DMS 273 treated with DMSO at 0.1 percent for 48 hours (cell line): ENCODE data around the gene CDH4.
"Not testable (repeated sequence)": the region's sequence is repeated elsewhere in the genome, so short reads cannot be mapped to it uniquely, and the experiment has no call there.

Experiments
- DNase-seq: peaks from one replicate; lab custom pipeline; 2025; lab: John Stamatoyannopoulos, UW

CDH4 gene

DNA sequence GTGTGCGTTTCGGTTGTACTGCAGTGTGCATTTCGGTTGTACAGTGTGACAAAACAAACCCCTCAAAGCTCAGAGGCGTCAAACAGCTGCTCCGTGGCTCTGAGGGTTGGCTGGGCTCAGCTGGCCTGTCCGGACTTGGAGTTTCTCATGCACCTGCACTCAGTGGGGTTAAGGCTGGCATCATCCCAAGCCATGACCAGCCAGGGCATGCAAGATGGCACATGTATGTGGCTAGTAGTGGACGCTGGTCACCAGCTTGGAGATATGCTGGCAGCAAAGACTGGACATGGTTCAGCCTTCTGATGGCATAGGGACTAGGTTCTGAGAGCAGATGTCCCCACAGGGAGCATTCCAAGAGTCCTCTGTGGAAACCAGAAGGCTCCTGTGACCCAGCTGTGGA lies 187.2 kb downstream of the CDH4 start:
- DNase-seq, result no peak

DNA sequence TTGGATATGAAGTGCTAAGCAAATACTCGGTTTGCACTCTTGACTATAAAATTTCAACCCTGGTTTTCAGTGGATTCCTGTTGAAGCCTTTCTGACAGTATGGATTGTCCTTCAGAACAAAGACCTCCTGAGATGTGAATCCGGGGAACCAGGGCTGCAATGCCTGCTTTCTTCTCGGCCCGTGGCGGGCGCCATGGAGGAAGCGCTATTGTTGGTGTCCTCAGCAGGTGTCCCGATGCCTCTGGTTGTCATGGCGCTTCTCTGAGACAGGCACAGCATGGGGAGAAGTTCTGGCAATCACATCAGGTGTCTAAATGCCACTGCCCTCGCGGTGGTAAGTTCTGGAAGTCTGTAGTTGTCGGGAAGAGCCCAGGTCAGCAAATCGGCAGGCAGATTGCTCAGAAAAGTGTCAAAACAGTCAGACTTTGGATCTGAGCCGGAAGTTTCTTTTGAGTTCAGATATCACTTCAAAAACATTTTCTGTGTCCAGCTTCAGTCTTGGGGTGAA lies 188.5 kb downstream of the CDH4 start:
- no peak for DNase-seq

DNA sequence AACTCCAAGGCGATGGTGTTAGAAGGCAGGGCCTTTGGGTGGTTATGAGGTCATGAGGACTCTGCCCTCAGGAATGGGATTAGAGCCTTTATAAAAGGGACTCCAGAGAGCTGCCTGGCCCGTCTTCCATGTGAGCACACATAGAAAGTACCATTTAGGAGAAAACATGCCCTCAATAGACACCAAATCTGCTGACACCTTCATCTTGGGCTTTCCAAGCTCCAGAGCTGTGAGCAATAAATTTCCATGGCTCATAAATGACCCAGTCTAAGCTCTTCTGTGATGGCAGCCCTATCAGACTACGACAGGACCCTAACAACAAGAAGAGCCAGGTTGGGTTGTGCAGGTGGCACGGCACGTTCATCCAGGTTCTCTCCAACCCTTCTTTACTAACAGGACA lies 189.5 kb downstream of the CDH4 start:
- DNase-seq, result no peak

DNA sequence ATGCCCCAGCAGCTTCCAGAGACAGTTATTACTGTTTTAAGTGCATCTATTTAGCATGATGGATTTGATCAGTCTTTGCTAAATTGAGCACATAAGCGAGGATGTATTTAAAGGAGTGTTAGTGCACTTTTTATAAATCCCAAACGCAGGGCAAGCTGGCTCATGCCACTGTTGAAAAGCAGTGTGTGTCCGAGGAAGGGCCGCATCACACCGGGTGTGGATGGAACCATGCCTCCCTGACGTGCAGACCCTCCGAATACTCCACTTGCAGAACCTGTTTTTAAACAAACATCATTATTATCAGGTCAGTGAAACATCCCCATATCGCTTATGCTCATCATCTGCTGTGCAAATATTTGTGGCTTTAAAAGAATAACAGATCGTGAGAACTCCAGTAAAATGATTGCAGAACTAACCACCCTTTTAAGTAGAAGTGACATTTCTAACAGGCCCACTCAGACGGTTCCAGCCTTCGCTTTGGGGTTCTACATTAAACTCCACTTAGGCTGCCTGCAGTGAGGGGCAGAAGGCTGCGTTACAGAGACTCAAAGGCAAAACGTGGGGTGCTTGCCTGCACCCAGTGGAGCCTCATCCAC lies 190.1 kb downstream of the CDH4 start:
- no peak for DNase-seq

DNA sequence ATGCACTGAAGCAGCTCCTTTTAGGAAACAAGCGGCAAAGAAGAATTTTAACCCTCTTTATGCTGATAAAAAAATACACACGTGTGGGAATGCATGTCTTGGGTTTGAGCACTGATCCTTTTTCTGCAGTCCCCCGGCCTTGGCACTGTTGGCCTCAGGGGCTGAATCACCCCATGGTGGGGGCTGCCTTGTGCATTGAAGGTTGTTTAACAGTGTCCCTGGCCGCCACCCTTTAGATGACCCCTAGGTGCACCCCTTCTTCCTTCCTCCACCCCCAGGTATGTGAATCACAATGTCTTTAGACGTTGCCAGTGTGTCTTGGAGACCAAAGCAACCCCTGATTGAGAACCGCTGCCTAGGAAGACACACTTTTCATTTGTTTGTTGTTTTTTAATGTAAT lies 190.7 kb downstream of the CDH4 start:
- DNase-seq, result no peak

DNA sequence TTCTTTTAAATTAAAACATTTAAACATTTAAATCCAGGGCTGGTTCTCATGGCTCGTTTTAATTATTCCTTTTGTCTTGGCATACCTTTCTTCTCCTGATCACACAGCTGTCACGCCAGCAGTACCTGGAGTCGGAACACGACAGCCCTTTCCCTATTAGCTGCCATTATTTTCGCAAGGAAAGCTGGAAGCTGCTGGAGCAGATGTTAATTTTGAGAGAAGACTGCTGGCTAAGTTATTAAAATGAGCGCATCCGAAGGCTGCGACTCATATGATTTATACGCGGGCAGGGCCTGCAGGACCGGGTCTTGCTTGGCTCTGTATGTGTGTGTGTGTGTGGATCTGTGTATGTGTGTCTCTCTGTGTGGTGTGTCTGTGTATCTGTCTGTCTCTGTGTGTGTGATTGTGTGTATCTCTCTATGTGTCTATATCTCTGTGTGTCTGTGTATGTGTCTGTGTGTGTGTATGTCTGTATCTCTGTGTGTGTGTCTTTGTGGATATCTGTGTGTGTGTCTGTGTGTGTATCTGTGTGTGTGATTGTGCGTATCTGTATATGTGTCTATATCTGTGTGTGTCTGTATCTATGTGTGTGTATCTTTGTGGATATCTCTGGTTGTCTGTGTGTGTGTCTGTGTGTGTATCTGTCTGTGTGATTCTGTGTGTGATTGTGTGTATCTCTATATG lies 191.5 kb downstream of the CDH4 start:
- no peak for DNase-seq

DNA sequence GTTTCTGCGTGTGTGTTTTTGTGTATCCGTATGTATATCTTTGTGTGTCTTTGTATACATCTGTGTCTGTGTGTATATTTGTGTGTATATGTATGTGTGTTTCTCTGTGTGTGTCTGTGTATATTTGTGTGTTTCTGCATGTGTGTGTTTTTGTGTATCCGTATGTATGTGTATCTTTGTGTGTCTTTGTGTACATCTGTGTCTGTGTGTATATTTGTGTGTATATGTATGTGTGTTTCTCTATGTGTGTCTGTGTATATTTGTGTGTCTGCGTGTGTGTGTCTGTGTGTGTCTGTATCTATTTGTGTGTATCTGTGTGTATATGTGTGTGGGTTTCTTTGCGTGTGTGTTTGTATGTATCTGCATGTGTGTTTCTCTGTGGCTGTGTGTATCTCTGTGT lies 192.6 kb downstream of the CDH4 start:
- DNase-seq, result no peak

DNA sequence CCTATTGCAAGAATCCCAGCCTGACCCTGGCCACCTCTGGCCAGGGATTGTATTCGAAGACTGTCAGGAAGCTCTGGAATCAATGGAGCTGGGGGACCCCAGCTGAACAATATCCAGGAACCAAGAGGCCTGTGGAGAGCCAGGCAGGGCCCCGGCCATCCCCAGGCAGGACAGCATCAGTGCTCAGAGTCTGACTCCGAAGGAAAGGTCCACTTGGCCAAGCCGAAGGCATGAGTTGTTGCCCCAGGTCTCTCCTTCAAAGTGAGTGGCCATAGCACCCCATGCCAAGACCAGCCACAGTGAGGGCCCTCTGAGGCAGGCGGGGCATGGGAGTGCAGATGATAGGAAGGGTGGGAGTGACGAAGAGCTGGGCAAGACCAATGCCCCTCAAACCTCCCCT lies 193.1 kb downstream of the CDH4 start:
- DNase-seq, result no peak

DNA sequence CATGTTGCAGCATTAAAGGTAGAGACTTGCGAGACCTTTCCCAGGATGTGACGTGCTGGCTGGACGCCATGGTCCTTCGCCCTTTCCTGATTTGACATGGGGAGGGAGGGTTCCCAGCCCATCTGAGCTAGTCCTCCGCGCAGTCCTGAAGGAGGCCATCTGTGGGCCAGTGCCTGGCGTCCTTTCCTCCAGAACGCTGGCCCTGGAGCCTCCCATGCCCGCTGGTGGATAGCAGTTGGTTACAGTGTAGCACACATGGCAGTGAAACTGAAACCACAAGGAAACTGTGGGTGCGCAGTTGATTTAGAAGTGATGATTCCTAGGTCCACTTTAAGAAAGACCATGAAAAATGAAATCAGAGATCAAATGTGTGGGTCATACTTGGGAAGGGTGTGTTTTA lies 193.7 kb downstream of the CDH4 start:
- no peak for DNase-seq

DNA sequence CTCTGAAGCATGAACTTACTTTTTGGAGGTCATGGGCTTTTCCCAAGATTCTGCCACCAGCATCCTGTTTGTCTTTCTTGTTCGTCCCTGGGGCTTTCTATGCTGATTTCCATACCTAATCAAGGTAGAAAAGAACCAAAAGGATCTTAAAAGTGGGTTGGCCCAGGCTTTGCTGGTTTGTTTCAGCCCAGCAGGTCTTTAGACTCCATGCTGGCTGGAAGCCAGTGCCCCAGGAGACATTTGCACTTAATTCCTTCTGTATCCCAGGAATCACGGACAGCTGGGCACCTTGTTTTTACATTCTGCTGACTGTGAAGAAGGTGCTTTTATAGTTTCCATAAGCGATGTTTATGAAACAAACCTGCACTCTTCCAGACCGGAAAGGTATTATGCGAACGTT lies 195.9 kb downstream of the CDH4 start:
- no peak for DNase-seq

DNA sequence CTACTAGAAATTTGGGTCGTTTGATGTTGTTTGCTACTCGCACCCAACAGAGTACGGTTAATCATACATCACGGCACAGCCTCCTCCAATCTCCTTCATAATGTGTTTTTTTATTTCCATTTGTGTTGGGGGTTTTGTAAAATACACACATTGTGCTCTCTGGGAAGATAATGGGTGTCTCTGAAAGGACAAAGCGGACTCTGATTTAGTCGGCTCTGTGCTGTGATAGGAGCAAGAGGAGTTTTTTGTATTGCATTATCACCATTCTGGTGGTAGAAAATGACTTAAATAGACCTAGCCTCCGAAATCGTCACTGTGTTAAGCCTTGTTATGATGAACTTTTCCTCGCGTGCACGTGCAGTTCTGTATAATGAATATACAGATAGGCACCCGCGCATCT lies 196.3 kb downstream of the CDH4 start:
- DNase-seq, result no peak

DNA sequence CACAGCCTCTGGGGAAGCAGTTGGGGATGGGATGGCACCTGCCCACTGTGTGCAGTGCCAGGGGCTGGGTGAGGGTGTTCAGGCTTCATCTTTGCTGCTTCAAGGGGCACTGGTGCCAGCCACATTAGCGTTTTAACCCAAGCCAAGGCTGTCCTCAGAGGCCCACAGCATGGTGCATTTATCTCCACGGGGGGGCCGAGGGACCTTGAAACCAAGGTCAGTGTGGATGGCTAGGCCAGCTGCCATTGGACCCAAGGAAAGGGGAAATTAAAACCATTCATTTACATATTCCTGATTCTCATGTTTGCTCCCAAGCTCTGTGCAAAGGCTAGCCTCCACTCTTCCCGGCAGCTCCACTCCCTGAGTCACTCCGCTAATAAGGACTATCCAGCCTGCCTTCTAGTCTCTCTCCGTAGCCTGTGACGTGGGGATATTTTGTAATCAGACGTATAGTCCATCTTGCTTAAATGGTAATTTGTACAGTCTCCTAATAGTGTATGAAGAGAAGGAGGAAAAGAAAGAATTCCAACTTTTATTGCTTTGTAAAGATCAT lies 197.1 kb downstream of the CDH4 start:
- DNase-seq, result no peak

DNA sequence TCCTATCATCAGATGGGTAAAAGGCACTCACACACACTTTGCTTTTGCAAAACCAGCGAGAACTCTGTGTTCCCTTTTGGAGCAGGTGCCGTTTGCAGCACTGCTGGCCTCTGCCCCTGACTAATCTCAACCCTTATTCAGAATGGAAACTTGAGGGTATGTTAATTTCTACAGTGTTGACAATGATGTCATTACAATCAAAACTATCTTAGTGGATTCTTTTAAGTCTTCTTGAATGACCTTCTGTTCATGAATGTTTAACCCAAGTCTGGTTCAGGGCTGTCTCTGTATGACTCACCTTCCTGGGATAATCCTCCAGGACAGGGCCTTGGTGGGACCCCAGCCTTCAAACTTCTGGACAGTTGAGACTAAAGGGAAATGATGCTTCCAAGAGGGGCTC lies 197.9 kb downstream of the CDH4 start:
- no peak for DNase-seq

DNA sequence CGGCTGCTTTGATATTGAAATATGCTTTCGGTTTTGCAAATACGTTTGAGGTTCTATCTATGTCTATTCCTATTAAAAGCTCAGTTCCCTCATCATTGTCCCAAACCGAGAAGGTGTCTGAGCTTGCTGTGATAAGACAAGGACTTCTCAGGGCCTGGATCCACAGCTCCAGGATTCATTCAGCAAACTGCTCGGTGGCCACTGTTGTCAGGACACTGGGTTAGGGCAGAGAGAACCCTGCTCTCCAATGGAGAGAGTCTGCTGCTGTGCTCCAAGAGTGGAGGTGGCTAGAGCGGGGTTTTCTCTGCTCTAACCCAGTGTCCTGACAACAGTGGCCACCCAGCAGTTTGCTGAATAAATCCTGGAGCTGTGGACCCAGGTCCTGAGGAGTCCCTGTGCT lies 198.5 kb downstream of the CDH4 start:
- no peak for DNase-seq

DNA sequence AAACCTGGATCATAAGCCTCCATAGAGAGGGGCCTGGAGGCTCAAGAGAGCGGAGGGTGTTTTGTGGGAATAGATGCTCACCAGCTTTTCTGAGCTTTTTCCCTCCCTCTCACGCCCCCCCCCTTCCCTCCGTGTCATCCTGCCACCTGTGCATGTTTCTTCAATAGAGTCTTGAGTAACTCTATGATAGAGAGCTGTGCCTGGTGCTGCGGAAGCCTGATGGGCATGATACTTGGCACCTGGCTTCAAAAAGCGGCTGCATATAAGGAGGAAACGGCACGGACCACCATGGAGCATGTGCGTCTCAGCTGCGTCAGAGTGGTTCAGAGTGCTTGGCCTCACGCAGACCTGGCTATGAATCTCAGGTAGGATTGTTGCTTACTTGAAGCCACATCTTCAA lies 198.9 kb downstream of the CDH4 start:
- DNase-seq, result no peak

DNA sequence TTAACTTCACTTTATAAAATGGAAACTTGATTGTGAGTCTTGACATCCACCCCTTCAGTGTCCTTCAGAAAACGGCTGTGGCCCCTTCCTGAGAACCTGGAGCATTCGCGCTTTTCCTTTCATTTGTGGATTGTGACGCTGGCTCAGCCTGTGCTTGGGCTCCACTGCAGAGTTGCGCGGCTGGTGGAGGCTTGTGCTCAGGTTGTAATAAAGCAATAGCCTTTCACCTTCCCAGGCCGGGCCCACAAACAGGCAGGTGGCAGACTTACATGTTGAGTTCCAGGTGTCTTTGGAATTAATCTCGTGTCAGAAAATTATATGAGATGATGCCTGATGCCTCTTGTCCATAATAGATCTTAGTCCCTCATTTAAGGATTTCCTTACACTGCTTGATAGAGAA lies 199.9 kb downstream of the CDH4 start:
- no peak for DNase-seq

DNA sequence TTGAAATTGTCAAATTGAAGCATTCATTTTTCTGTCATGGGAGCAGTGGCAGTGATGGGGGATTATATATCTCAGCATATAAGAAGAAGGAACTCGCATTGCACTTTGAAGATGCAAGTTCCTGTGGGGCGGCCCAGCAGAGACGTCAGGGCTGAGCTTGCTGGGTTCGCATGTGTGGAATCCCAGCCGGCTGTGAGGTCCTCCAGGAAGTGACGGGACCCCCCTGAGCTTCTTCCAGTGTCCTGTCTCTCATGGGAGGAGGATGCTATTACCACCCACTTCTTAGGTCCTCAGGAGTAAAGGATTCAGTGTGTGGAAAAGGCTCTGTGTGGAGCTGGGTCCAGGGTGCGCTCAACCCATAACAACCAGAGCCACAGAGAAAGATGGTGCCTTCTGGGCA lies 201.2 kb downstream of the CDH4 start:
- no peak for DNase-seq

DNA sequence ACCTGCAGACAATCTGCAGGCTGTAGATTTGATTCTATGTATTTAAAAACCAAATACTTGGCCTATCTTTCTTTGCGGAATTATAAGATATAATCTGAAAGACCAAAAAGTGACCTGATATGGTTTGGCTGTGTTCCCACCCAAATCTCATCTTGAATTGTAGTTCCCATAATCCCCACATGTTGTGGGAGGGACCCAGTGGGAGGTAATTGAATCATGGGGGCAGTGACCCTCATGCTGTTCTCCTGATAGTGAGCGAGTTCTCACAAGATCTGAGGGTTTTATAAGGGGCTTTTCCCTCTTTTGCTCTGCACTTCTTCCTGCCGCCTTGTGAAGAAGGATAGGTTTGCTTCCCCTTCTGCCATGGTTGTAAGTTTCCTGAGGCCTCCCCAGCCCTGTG lies 201.6 kb downstream of the CDH4 start:
- not testable (repeated sequence) for DNase-seq

DNA sequence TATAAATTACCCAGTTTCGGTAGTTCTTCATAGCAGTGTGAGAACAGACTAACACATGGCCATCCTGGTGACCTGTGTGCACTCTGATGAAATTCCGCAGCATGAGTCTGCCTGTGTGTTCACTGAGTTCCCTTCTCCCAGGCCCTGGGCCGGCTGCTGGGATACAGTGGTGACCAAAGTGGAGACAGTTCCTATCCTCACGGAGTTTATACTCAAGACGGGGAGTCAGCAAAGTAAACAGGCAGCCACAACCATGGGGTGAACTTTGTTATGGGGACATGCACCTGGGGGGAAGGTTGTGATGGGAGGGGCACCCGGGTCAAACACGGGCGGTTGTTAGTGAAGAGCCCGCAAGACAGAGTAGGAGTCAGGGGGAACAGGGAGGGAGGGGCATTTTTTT lies 202.0 kb downstream of the CDH4 start:
- DNase-seq, result no peak

DNA sequence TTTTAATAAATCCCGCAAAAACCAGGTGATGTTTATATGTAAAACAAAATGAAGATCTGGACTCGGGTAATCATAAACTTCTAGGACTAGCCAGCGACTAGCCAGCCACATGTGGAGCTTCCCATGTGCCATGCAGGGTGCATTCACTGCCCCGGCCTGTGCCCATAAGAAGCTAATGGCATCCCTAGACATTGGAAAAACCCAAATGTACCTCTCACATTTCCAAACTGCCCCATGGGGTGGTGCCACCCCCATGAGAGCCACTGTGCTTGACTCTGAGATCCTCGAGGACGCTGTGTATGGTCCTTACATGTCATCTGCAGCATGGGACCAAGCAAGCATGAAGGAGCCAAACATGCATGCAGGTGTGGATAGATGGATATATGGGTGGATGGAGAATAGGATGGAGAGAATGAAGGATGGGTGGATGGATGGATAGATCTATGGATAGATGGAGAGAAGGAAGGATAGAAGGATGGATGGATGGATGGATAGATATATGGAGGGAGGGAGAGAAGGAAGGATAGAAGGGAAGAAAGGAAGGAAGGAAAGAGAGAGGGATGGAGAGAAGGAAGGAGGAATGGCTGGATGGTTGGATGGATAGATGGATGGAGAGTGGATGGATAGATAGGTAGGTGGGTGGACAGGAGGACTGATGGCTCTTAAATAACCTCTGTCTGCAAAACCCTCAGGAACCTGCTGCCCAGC lies 203.6 kb downstream of the CDH4 start:
- DNase-seq, result no peak

DNA sequence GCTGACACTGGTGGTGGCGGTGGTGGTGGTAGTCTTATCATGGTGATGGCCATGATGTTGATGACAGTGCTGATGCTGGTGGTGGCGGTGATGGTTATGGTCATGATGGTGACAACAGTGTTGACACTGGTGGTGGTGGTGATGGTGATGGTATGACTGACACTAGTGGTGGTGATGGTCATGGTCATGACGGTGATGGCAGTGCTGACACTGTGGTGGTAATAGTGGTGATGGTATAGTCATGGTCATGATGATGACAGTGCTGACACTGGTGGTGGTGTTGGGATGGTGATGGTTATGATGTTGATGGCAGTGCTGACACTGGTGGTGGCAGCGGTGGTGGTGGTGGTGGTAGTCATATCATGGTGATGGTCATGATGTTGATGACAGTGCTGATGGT lies 205.7 kb downstream of the CDH4 start:
- DNase-seq, result no peak

DNA sequence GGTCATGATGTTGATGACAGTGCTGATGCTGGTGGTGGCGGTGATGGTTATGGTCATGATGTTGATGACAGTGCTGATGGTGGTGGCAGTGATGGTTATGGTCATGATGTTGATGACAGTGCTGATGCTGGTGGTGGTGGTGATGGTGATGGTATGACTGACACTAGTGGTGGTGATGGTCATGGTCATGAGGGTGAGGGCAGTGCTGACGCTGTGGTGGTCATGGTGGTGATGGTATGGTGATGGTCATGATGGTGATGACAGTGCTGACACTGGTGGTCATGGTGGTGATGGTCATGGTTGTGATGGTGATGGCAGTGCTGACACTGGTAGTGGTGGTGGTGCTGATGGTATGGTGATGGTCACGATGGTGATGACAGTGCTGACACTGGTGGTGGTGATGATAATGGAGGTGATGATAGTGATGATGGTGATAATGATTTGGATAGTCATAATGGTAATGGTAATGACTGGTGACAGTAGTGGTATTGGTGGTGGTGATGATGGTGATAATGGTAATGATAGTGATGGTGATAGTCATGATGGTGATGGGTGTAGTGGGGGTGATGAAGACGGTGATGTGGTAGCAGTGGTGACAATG lies 206.2 kb downstream of the CDH4 start:
- DNase-seq, result no peak

DNA sequence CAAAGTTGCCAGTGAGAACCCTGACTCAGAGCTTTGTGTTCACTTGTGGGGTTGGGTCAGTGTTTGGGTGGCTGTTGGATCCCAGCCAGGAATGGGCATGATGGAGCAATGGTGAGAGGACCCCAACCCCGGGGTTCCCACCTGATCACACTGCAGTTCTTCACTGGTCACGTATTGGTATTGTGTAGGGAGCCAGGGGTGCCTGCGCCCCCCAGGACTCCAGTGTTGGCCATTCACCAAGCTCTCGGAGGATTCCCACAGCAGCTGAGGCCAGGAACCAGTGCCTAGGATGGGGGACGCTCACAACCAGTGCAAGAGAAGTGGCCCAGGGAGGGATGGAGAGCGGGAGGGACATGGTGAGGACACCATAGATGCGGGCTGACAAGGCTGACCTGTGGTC lies 207.2 kb downstream of the CDH4 start:
- no peak for DNase-seq
